GM12891 (cell line): ENCODE results near the gene TCERG1L.

Experiments used
- PAX5 ChIP-seq: IDR thresholded peaks from 2 replicates; pipeline ENCODE4 v1.6.1; 2011; ENCODE audit warnings: low read length, moderate library complexity, mild to moderate bottlenecking; ENCODE audit not compliant: insufficient read depth, severe bottlenecking
- POLR2A ChIP-seq: IDR thresholded peaks from 2 replicates; pipeline ENCODE4 v1.6.1; 2011; ENCODE audit warnings: low read depth, low read length, control low read depth
- POLR2AphosphoS5 ChIP-seq: IDR thresholded peaks from 2 replicates; pipeline ENCODE4 v1.6.1; 2011; ENCODE audit warnings: low read depth, low read length, control low read depth
- POU2F2 ChIP-seq: IDR thresholded peaks from 2 replicates; pipeline ENCODE4 v1.6.1; 2011; ENCODE audit warnings: low read depth, mild to moderate bottlenecking, control low read depth, low read length, moderate library complexity
- SPI1 ChIP-seq: IDR thresholded peaks from 2 replicates; pipeline ENCODE4 v1.6.1; 2011; ENCODE audit warnings: low read depth, low read length, control low read depth
- TAF1 ChIP-seq: IDR thresholded peaks from 2 replicates; pipeline ENCODE4 v1.6.1; 2011; ENCODE audit warnings: low read depth, low read length, control low read depth

- TF ChIP-seq POLR2AphosphoS5 (no peak), TAF1 (no peak), POLR2A (no peak), POU2F2 (no peak), PAX5 (no peak), SPI1 (no peak)
These were observed 31.4 kb downstream of the TCERG1L start for GRCh38 chr10:131280101-131280500.
